Activated T-helper 1 cell treated with Interleukin-2 at 50 U/mL for 16 hours (primary cell): ENCODE results near the gene TMC6.
A peak's percentile ranks its signal among the peaks of the same experiment; 100 is the strongest.
"Not testable (repeated sequence)": the region's sequence is repeated elsewhere in the genome, so short reads cannot be mapped to it uniquely, and the experiment has no call there.

Source experiments
- DNase-seq: peaks from one replicate; pipeline ENCODE4 v3.0.0-alpha.2; 2020; ENCODE audit warnings: low read depth

The TMC6 gene, protein sequence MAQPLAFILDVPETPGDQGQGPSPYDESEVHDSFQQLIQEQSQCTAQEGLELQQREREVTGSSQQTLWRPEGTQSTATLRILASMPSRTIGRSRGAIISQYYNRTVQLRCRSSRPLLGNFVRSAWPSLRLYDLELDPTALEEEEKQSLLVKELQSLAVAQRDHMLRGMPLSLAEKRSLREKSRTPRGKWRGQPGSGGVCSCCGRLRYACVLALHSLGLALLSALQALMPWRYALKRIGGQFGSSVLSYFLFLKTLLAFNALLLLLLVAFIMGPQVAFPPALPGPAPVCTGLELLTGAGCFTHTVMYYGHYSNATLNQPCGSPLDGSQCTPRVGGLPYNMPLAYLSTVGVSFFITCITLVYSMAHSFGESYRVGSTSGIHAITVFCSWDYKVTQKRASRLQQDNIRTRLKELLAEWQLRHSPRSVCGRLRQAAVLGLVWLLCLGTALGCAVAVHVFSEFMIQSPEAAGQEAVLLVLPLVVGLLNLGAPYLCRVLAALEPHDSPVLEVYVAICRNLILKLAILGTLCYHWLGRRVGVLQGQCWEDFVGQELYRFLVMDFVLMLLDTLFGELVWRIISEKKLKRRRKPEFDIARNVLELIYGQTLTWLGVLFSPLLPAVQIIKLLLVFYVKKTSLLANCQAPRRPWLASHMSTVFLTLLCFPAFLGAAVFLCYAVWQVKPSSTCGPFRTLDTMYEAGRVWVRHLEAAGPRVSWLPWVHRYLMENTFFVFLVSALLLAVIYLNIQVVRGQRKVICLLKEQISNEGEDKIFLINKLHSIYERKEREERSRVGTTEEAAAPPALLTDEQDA

DNA sequence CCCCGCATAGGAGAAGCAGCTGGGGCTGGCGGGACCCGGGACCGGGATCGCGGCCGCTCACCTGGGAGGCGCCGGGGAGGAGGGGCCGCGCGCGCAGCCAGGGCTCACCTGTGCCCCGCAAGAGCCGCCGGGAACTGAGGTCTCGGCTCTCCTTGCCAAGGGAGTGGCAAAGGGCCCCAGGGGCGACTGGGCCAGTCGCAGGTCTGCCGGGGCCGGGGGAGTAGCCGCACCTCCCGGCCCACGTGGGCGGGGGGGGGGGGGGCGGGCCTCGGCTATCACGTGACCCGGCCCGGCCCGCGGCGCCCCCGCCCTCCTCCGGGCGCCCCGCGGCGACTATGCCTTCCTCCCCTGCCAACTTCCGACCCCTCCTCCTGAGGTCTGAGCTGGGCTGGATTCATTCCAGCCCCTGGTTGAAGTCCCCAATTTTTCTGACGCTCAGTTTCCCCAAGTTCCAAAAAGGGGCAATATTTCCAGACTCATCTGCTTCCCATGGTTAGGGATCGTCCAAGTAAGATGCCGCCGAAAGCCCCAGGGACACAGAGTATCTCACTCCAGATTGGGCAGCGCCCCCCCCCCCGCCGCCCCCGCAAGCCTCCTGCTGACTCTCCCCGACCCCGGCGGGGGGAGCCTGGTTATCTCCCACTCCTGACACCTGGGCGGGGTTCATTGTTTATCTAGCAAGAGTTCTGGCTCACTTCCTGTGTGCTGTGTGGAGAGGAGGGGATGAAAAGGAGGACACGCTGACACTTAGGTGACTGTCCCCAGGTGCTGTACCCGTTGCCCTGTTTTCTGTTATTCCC lies at the start of gene TMC6:
TMC6 (minus strand) TSS at position 205 of the 800 bp plus-strand sequence. CDS start 1,923 bp downstream, outside the sequence.
- peak; percentile 64 for DNase-seq

- DNase-seq: peak; percentile 64
Observed at GRCh38 chr17:78176548-78177025, 48.0 kb upstream of the TMC6 start.

GRCh38 chr17:78175643-78175981 lies 47.1 kb upstream of the TMC6 start:
- no peak for DNase-seq

DNA sequence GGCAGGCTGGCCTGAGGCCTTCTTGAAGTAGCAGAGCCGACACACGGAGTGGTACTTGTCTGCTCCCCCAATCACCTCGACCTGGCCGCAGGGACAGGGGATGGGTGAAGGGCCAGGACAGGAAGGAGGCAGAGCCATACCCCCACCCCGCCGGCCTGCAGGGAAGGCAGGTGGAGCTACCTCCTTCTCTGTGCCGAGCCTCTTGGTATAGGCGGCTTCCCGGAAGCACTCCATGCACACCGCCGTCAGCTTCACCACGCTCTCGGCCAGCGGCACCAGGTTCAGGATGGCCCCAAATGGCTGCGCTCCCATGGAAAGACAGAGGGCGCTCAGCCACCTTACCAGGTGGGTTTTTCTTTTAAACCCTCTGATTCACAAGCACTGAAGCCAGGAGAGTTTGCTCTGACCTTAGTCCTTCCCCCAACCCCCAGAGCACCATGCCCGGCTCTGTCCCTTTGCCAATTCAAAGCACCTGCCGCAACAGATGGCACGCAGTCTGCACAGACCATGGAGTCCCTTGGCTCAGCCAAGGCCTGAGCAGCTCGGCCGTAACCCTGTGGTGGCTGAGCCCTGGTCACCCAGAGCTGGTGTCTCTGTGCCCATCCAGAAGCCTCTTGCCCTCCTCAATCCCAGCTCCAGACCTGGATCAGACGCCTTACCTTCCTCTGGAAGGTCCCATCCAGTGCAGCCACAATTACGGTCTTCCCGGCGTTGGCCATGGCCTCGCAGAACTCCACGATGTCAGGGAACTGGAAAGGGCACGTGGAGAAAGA lies 46.5 kb upstream of the TMC6 start:
- no peak for DNase-seq

- DNase-seq: no peak
Observed at GRCh38 chr17:78174346-78174869, 45.9 kb upstream of the TMC6 start.

DNA sequence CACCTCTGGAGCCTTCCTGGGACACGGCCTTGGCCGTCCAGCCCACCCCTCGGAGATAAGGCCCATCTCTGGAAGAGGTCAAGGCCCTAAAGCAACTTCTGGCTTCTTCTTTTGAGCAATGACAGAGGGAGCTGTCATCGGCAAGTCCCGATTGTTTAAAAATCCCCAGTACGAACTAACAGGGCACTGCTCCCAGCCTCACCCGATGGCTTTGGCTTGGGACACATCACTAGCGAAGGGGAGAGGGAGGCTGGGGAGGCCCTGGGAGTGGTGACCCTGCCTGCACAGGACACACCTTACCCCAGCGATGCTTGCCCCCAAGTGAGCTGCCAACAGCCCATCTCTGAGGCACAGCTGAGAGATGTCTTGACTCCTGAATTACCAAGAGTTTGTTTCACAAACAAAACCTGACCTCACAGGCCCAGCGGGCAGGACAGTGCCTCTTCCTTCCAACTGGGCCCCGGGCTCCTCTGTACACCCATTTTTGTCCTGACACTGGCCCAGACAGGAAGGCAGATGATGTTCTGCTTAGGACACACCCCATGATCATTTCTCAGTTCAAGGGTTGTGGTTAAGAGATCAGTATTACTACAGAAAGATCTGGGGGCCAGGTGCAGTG lies 44.7 kb upstream of the TMC6 start:
- DNase-seq: no peak

DNA sequence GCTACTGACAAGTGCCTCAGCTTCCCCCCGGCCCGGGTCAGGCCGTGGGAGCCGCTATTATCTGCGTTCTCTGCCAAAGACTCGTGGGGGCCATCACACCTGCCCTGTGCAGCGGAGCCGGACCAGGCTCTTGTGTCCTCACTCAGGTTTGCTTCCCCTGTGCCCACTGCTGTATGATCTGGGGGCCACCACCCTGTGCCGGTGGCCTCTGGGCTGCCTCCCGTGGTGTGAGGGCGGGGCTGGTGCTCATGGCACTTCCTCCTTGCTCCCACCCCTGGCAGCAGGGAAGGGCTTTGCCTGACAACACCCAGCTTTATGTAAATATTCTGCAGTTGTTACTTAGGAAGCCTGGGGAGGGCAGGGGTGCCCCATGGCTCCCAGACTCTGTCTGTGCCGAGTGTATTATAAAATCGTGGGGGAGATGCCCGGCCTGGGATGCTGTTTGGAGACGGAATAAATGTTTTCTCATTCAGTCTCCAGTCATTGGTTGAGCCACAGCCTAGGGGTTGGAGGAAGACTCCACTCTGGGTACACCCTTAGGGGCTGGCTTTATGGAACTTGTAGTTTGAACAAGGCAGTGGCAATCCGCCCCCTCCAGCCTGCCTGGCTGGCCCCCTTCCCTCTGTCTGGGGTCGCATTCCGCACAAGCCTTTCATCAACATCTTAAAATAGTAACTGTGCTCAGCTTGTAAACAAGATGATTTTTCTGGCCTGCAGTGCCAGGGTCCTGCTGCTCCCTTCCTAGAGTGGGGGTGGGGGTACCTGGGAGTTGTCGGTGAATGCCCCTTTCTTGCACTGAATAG lies 43.9 kb upstream of the TMC6 start:
- DNase-seq: no peak

GRCh38 chr17:78171591-78172248 lies 43.2 kb upstream of the TMC6 start:
- not testable (repeated sequence) for DNase-seq

DNA sequence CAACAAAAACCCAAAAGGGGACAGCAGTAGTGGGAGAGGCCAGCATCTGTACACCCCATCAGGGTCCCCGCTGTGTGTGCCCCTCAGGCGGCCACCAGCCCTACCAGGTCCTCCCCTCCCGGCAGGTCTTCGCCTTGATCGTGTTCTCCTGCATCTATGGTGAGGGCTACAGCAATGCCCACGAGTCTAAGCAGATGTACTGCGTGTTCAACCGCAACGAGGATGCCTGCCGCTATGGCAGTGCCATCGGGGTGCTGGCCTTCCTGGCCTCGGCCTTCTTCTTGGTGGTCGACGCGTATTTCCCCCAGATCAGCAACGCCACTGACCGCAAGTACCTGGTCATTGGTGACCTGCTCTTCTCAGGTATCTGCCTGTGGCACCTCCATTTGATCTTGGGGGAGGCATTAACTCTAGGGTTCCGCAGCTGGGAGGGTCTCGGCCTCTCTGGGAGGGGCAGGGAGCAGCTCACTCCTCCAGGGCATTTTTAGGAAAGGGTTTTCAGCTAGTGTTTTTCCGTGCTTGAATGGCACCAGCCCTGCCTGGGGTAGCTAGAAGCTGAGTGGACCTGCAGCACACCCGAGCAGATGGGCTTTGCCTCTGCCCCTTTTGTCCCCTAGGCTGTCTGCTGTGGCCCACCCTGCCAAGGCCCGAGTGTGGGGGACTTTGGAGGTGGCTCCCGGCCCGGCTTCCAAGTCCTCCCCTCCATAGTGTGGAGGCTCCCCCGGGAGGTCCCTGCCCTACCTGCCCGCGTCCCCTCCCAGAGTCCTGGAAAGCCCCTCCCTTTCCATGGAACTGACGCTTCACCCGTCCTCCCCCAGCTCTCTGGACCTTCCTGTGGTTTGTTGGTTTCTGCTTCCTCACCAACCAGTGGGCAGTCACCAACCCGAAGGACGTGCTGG lies 42.4 kb upstream of the TMC6 start:
- no peak for DNase-seq

DNA sequence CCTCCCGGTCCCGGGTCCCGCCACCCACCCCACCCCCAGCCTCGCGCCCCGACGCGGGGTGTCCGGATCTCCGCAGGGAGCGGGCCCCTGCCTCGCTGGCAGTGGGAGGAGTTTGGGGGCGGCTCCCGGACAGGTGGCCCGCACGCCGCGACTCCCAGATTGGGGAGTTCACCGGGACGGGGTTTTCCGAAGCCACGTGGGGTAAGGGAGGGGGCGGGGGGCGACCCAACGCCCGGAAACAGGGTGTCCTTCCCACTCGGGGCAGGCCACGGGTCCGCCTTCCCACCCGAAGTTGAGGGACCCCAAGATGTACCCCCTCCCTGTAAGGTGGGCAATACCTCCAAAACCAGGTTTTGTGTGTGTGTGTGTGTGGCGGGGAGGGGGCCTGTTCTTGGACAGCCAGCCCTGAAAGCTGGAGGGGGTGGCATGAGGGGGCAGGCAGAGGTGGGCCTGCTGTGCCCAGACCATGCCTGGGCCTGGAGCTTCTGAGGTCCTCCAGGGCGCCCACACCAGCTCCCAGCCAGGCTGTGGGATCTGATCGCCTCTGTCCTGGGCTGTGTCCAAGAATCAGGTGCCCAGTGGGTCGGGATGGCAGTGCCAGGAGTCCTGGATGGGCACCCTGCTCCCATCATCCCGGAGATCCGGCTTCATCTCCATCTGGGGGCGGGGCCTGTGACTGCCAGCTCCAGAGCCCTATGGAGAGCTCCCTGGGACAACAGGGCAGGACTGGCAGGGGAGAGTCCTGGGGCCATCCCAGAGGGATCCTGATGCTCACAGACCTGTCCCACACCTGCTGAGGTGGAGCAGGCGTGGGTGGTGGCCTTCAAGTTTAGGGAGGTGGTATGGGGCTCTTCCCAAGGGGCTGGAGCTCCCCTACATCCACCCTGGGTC lies 40.6 kb upstream of the TMC6 start:
- peak; percentile 41 for DNase-seq

- peak; percentile 85 for DNase-seq
Observed at GRCh38 chr17:78168242-78168902, 39.8 kb upstream of the TMC6 start, which contains the start of gene SYNGR2. Gene SYNGR2, plus strand, starts transcription at chr17:78168581. Its CDS starts 36 bp downstream, at chr17:78168617.

GRCh38 chr17:78166416-78166815 lies 37.9 kb upstream of the TMC6 start:
- no peak for DNase-seq

DNA sequence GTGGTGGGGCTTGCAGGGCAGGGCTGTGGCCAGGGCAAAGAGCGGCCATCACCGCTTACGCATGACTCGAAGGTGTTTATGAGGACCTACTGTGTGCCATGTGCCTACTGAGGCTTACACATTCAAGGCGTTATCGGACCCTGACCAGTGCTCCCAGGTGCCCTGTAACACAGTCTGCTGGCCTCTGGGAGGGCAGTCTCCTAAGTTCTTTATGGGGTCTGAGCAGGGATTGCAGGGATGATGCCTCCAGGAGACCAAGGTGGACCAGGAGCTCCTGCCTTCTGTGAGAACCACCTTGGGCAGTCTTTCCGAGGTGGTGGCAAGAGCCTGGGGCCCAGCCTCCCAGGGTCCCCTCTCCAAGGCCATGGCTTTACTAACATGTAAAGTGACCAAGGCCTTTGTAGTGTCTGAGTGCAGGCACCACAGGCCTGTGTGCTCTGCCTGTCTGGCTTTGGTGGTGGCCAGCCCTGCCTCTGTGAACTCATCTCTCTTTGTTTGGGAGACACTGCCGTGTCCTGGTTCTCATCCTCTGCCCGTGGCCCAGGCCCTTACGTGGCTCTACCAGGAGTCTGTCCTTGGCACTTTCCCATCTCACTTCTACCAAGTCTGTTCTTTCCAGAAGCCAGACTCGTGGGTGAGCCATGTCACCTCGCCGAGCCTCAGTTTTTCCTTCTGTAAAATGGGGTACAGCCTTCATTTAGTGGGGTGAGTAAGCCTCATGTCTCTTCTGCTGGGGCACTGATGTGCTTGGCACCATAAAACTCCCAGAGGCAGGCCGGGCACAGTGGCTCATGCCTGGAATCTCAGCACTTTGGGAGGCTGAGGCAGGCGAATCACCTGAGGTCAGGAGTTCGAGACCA lies 36.4 kb upstream of the TMC6 start:
- no peak for DNase-seq

DNA sequence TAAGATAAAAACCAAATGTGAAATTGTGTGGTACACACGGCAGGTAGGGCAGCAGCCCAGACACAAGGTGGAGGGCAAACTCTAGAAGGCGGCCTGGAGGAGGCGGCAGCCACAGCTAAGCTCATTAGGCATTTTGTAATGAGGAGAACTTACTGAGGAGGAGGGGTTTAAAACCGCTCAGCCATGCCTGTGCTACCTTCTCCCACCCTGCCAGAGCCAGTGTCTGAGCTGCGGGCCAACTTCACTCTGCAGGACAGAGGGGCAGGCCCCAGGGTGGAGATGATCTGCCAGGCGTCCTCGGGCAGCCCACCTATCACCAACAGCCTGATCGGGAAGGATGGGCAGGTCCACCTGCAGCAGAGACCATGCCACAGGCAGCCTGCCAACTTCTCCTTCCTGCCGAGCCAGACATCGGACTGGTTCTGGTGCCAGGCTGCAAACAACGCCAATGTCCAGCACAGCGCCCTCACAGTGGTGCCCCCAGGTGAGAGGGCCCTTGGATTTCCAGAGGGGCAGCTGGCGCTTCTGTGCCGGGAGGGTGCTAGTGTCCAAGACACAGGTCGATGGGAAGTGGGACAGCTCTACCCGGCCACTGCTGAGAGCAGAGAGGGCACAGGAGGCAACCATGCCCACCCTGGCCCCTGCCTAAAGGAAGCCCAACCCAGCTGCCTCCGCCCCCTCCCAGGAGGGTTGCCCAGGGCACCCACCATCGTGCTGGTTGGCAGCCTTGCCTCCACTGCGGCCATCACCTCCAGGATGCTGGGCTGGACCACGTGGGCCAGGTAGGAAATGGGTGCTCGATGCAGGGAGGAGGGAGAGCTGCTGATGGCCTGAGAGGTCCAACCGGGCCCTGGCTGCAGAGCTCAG lies 35.6 kb upstream of the TMC6 start:
- DNase-seq: no peak
